ENCODE measurements around the gene PALD1.

- TF ChIP-seq EZH2 (IDR thresholded peaks at IDR 0.05; ENCODE audit: borderline replicate concordance, low read depth, low read length), result no peak
- no peak for TF ChIP-seq NFYB (IDR thresholded peaks at IDR 0.05; ENCODE audit: extremely low read depth, insufficient read length)
- TF ChIP-seq SNAPC5 (CRISPR knock-in tag; IDR thresholded peaks at IDR 0.05), result no peak
- TF ChIP-seq USF2 (CRISPR knock-in tag; IDR thresholded peaks at IDR 0.05), result no peak
- TF ChIP-seq BCLAF1 (IDR thresholded peaks at IDR 0.05; ENCODE audit: borderline replicate concordance in 1 of 2, control insufficient read depth in 1 of 2, low read depth in 2 of 2, low read length in 1 of 2), result no peak
- TF ChIP-seq ZFPM2 (CRISPR knock-in tag; IDR thresholded peaks at IDR 0.05), result no peak
- no peak for TF ChIP-seq IRF2 (CRISPR knock-in tag; IDR thresholded peaks at IDR 0.05)
- no peak for TF ChIP-seq SNIP1 (IDR thresholded peaks at IDR 0.05; ENCODE audit: low read depth)
- TF ChIP-seq PRMT5 (CRISPR knock-in tag; IDR thresholded peaks at IDR 0.05), result no peak
- TF ChIP-seq YY1 (IDR thresholded peaks at IDR 0.05; ENCODE audit: borderline replicate concordance in 1 of 3, control insufficient read depth in 1 of 3, extremely low read depth in 1 of 3, insufficient read depth in 3 of 3, insufficient read length in 1 of 3, insufficient replicate concordance in 2 of 3, low read depth in 1 of 3, low read length in 2 of 3), result no peak
- no peak for TF ChIP-seq RBBP5 (IDR thresholded peaks at IDR 0.05; ENCODE audit: borderline replicate concordance, insufficient read depth, low read length, poor library complexity, severe bottlenecking)
Observed at GRCh38 chr10:70494536-70494935, 16.0 kb downstream of the PALD1 start.
